Gastrocnemius medialis (tissue), 4 donors: ENCODE results near the gene PHLPP2. TPM values are rescaled to one million over a fixed set of nuclear protein-coding genes. Genes with fewer than 3 reads are reported as not detected.

Experiments used
- ATAC-seq, 2 donors: fragments of 150-250 bp; one replicate each; pipeline ENCODE4 v1.9.1; 2016
- DNase-seq, 2 donors: peaks; one replicate each; pipeline ENCODE4 v3.0.0-alpha.2; 2019
- H3K27ac ChIP-seq, 4 donors: fragments of 200-600 bp; sonication (generic); 1 replicate in 1 of 4; 2 replicates in 3 of 4; pipeline ENCODE4 v1.5.1; 2016 to 2018; ENCODE audit warnings: mild to moderate bottlenecking in 2 of 4, moderate library complexity in 1 of 4
- H3K27me3 ChIP-seq, 3 donors: fragments of 200-600 bp; sonication (generic) in 2 of 3; 1 replicate in 1 of 3; 2 replicates in 2 of 3; pipeline versions ENCODE4 v1.5.1 to v1.6.0; 2016 to 2019; ENCODE audit warnings: mild to moderate bottlenecking in 1 of 3, moderate library complexity in 1 of 3
- H3K36me3 ChIP-seq, 2 donors: fragments of 200-600 bp; sonication (generic) in 1 of 2; one replicate each; pipeline ENCODE4 v1.5.1; 2017 to 2018
- H3K4me1 ChIP-seq, 2 donors: fragments of 200-600 bp; sonication (generic) in 1 of 2; one replicate each; pipeline ENCODE4 v1.5.1; 2016 to 2017; ENCODE audit warnings: mild to moderate bottlenecking in 2 of 2
- H3K4me3 ChIP-seq, 4 donors: fragments of 200-600 bp; sonication (generic) in 3 of 4; 1 replicate in 1 of 4; 2 replicates in 3 of 4; pipeline ENCODE4 v1.5.1; 2016 to 2019; ENCODE audit warnings: mild to moderate bottlenecking in 2 of 4
- H3K9me3 ChIP-seq, 3 donors: fragments of 200-600 bp; sonication (generic) in 2 of 3; 1 replicate in 1 of 3; 2 replicates in 2 of 3; pipeline ENCODE4 v1.5.1; 2016 to 2019
- CTCF ChIP-seq, 5 experiments: fragments of 450-650 bp in 3 of 5; fragments of 200-600 bp in 2 of 5; sonication (generic) in 2 of 5; IDR thresholded peaks in 4 of 5; conservative IDR thresholded peaks in 1 of 5; 1 replicate in 4 of 5; 2 replicates in 1 of 5; pipeline ENCODE4 v1.5.1; 2016 to 2019; ENCODE audit warnings: antibody characterized with exemption in 5 of 5, mild to moderate bottlenecking in 3 of 5, moderate library complexity in 3 of 5
- POLR2A ChIP-seq, 2 donors: fragments of 450-650 bp; IDR thresholded peaks; one replicate each; pipeline ENCODE4 v1.6.1; 2017; ENCODE audit warnings: antibody characterized with exemption in 2 of 2, mild to moderate bottlenecking in 2 of 2, moderate library complexity in 2 of 2
- in situ Hi-C, 4 donors: fragments of 200-750 bp; cut with MboI; loops; one replicate each; pipeline versions ENCODE4 v1.15.0 to v1.8.0; 2017; ENCODE audit warnings: low sequenced_read_pairs in 4 of 4
- intact Hi-C: fragments of 100-400 bp; cut with DNase I; formaldehyde crosslinking; loops from one replicate; pipeline ENCODE4 v1.15.1; 2023; ENCODE audit warnings: low total_unique reads
- total RNA-seq, 4 donors: library from RNA; depleted of rRNA; stranded (reverse); fragments of >200 nt; gene quantifications; one replicate each; pipeline versions ENCODE4 v1.1.0 to v1.2.3, GENCODE V29; 2016

Gene PHLPP2
- 1 to 10 TPM; 4.5 to 9.1 (median 5.0) TPM for total RNA-seq

DNA sequence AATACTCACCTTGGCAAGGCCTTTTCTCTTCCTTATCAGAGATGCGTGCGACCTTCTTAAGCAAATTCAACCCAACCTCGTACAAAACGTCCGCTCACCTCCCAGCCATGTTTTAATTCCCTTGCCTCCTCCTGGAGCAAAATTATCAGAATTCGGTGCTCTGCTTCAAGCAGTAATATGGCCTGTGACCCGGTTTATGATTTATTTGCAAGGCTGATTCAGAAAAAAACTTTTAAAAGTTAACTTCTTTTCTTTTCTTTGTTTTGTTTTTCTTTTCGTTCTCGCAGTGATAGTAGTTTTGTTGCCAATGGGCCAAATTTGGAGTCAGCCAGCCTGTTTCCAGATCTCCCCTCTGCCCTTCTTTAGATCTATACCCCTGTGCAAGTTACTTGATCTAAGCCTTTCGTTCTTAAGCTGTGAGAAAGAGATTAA, at the start of gene PHLPP2:
TSS of gene PHLPP2 (minus strand) at position 382 of the 432 bp plus-strand sequence. CDS start 9,906 bp downstream, outside the sequence.
- no peaks in the 10 kb centered on the region for H3K27me3 ChIP-seq
- H3K36me3 ChIP-seq: no peaks in the 10 kb centered on the region
- ATAC-seq (no peak), DNase-seq (no peak)
- intact Hi-C loops (loop anchor here (5.0 kb wide), 1 partner anchor 158 kb away; the partner anchor contains the start of gene ZNF821), in situ Hi-C loops (no loop called here)
- H3K4me3 ChIP-seq: peak within 1 kb of the TSS; percentile 66 to 89 (median 86)
- H3K9me3 ChIP-seq: no peaks in the 10 kb centered on the region
- H3K4me1 ChIP-seq: peaks cover 11 to 27% of the 10 kb centered on the region in 2 donors
- TF ChIP-seq CTCF (IDR thresholded peaks at IDR 0.05 in 4 of 5, conservative IDR thresholded peaks at IDR 0.05 in 1 of 5): no peak
- no peak for TF ChIP-seq POLR2A (IDR thresholded peaks at IDR 0.05)
- H3K27ac ChIP-seq: peak within 1 kb of the TSS; percentile 79 to 85 (median 84)

DNA sequence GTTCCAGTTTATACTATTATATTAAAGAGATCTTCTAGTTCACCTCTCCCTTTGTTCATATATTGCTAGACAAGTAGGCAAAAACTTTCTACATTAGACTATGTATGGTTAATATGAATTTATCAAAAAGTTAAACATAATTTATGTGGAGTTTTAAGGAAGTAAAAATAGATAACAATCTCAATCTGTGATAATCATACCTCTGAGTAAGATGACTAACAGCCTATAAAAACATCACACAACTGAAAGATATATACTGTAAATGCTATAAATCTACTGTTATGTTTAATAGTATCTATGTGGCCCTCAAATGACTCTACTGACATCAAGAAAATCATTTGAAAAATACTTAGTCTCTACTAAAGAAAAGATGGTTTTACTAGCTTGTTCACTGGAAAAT, 47.1 kb upstream of the PHLPP2 start:
- H3K9me3 ChIP-seq: no peaks in the 10 kb centered on the region
- no peaks in the 10 kb centered on the region for H3K27me3 ChIP-seq
- intact Hi-C loops: no loop called here
- no peak for TF ChIP-seq POLR2A (IDR thresholded peaks at IDR 0.05)
- no peak for TF ChIP-seq CTCF (IDR thresholded peaks at IDR 0.05 in 4 of 5, conservative IDR thresholded peaks at IDR 0.05 in 1 of 5)
- H3K36me3 ChIP-seq: peaks cover 0 to 61% of the 10 kb centered on the region in 2 donors
- in situ Hi-C loops: no loop called here
- no peak for ATAC-seq
- H3K4me3 ChIP-seq: no peak overlapping the region
- H3K4me1 ChIP-seq: peaks cover 13 to 15% of the 10 kb centered on the region in 2 donors
- no peak for DNase-seq
- H3K27ac ChIP-seq: no peak overlapping the region

- intact Hi-C loops: no loop called here
- no peak overlapping the region for H3K27ac ChIP-seq
- H3K4me1 ChIP-seq: peaks cover 17 to 21% of the 10 kb centered on the region in 2 donors
- no peaks in the 10 kb centered on the region for H3K9me3 ChIP-seq
- no peak for DNase-seq
- in situ Hi-C loops: no loop called here
- no peak for ATAC-seq
- no peak overlapping the region for H3K4me3 ChIP-seq
- peaks cover 0 to 69% of the 10 kb centered on the region in 2 donors for H3K36me3 ChIP-seq
- no peak for TF ChIP-seq CTCF (IDR thresholded peaks at IDR 0.05 in 4 of 5, conservative IDR thresholded peaks at IDR 0.05 in 1 of 5)
- H3K27me3 ChIP-seq: no peaks in the 10 kb centered on the region
These were observed 44.7 kb upstream of the PHLPP2 start for GRCh38 chr16:71769222-71769621.

GRCh38 chr16:71767060-71767900, 42.8 kb upstream of the PHLPP2 start:
- in situ Hi-C loops: no loop called here
- H3K27me3 ChIP-seq: no peaks in the 10 kb centered on the region
- H3K4me1 ChIP-seq: peaks cover 17 to 21% of the 10 kb centered on the region in 2 donors
- TF ChIP-seq CTCF (IDR thresholded peaks at IDR 0.05 in 4 of 5, conservative IDR thresholded peaks at IDR 0.05 in 1 of 5) (no peak), POLR2A (IDR thresholded peaks at IDR 0.05) (no peak)
- peaks cover 0 to 69% of the 10 kb centered on the region in 2 donors for H3K36me3 ChIP-seq
- H3K27ac ChIP-seq: peak overlapping the region; percentile 45 to 50 (median 48)
- no peak for ATAC-seq
- intact Hi-C loops: no loop called here
- H3K4me3 ChIP-seq: no peak overlapping the region
- DNase-seq: no peak
- H3K9me3 ChIP-seq: no peaks in the 10 kb centered on the region
